Adrenal gland (tissue), 12 donors: ENCODE data around the gene EXOC3. TPM values are rescaled to one million over a fixed set of nuclear protein-coding genes. Genes with fewer than 3 reads are reported as not detected.

Experiments
- DNase-seq, 7 donors: peaks; one replicate each; pipeline ENCODE4 v3.0.0-alpha.2; 2019 to 2020
- H3K27ac ChIP-seq, 5 donors: fragments of 200-600 bp; sonication (generic) in 4 of 5; 1 replicate in 3 of 5; 2 replicates in 2 of 5; pipeline versions ENCODE4 v1.5.1 to v1.8.0; 2016 to 2020; ENCODE audit warnings: mild to moderate bottlenecking in 1 of 5
- H3K27me3 ChIP-seq: fragments of 200-600 bp; 2 replicates; pipeline ENCODE4 v1.8.0; 2021
- H3K36me3 ChIP-seq, 2 donors: fragments of 200-600 bp; replicated peaks in 1 of 2; 1 replicate in 1 of 2; 2 replicates in 1 of 2; pipeline versions ENCODE4 v1.5.1 to v1.8.0; 2018 to 2022
- H3K4me1 ChIP-seq, 2 donors: fragments of 200-600 bp; replicated peaks in 1 of 2; 1 replicate in 1 of 2; 2 replicates in 1 of 2; pipeline versions ENCODE4 v1.5.1 to v1.8.0; 2018 to 2021
- H3K4me3 ChIP-seq, 4 donors: fragments of 200-600 bp; sonication (generic) in 3 of 4; one replicate each; pipeline ENCODE4 v1.5.1; 2016 to 2018
- H3K9me3 ChIP-seq, 3 donors: fragments of 200-600 bp; sonication (generic) in 1 of 3; replicated peaks in 1 of 3; 1 replicate in 2 of 3; 2 replicates in 1 of 3; pipeline versions ENCODE4 v1.5.1 to v1.8.0; 2016 to 2021
- CTCF ChIP-seq, 6 experiments: fragments of 450-650 bp in 4 of 6; fragments of 200-600 bp in 2 of 6; sonication (generic) in 1 of 6; IDR thresholded peaks; 1 replicate in 5 of 6; 2 replicates in 1 of 6; pipeline versions ENCODE4 v1.5.1 to v1.8.0; 2016 to 2021; ENCODE audit warnings: antibody characterized with exemption in 6 of 6, mild to moderate bottlenecking in 2 of 6, moderate library complexity in 1 of 6
- POLR2A ChIP-seq, 2 donors: fragments of 450-650 bp; IDR thresholded peaks; one replicate each; pipeline ENCODE4 v1.6.1; 2017; ENCODE audit warnings: antibody characterized with exemption in 2 of 2, mild to moderate bottlenecking in 2 of 2, moderate library complexity in 1 of 2
- WGBS, 4 donors: extraction: QIAGEN DNeasy Blood & Tissue Kit in 2 of 4; methylation state at CpG; one replicate each; pipeline versions ENCODE4 v1.1.5 to v1.1.7; 2013 to 2017; 5-methylcytosine and 5-hydroxymethylcytosine counted together
- intact Hi-C, 2 donors: fragments of 100-400 bp; cut with DNase I; formaldehyde crosslinking; loops; one replicate each; pipeline versions ENCODE4 v1.14.1 to v1.15.0; 2022 to 2023
- polyA plus RNA-seq, 3 donors: library from polyadenylated mRNA; stranded (reverse); fragments of 200-250 nt in 2 of 3; fragments of 350-450 nt in 1 of 3; fragmentation: Illumina TruSeq in 1 of 3; extraction: RNeasy Lipid Tissue Mini Kit (QIAGEN cat#74804) in 1 of 3; gene quantifications; one replicate each; pipeline ENCODE4 v1.2.3, GENCODE V29; 2013 to 2014
- total RNA-seq, 9 donors: library from RNA; depleted of rRNA in 4 of 9; stranded (reverse); fragments of >200 nt in 4 of 9; fragments of 120-200 nt in 1 of 9; fragmentation: NEBNext Ultra II Directional in 1 of 9; extraction: Animal tissue kit (Norgen Biotek cat#: 25700) in 1 of 9; gene quantifications; one replicate each; pipeline versions ENCODE4 v1.1.0 to v1.2.4, GENCODE V29; 2013 to 2023
- donor health status: healthy with polysubstance abuse.
- donor health status: Bipolar disorder and iron deficiency.
- donor health status: DM: yes; HTN: yes; CAD: no.
- donor health status: DM: no; HTN: no; CAD: no.
- donor health status: DM: no; HTN: no; CAD: no.
- donor health status: DM: yes; HTN: yes; CAD: no.

Gene EXOC3
- total and polyA plus RNA-seq, 12 donors, result 24.7 to 66.4 (median 42.7) TPM

GRCh38 chr5:514673-515072 lies 71.7 kb downstream of the EXOC3 start:
- intact Hi-C loops, result no loop called here
- Histone ChIP-seq H3K9me3 (no peaks in the 10 kb centered on the region), H3K4me3 (no peak overlapping the region), H3K4me1 (no peaks in the 10 kb centered on the region), H3K27me3 (peaks cover 10% of the 10 kb centered on the region), H3K27ac (no peak overlapping the region), H3K36me3 (no peaks in the 10 kb centered on the region)
- 72 to 85% (median 77%) methylated on average over 6 to 8 of the region's 8 CpGs for WGBS, 4 donors
- TF ChIP-seq CTCF (IDR thresholded peaks at IDR 0.05), result no peak
- no peak for TF ChIP-seq POLR2A (IDR thresholded peaks at IDR 0.05)
- DNase-seq, result no peak

GRCh38 chr5:515273-515836 lies 72.4 kb downstream of the EXOC3 start:
- H3K9me3 ChIP-seq, result no peaks in the 10 kb centered on the region
- H3K4me3 ChIP-seq, result no peak overlapping the region
- no peaks in the 10 kb centered on the region for H3K36me3 ChIP-seq
- no peak for DNase-seq
- H3K4me1 ChIP-seq, result no peaks in the 10 kb centered on the region
- H3K27ac ChIP-seq, result no peak overlapping the region
- TF ChIP-seq CTCF (IDR thresholded peaks at IDR 0.05) (no peak), POLR2A (IDR thresholded peaks at IDR 0.05) (no peak)
- peaks cover 16% of the 10 kb centered on the region for H3K27me3 ChIP-seq
- intact Hi-C loops, result no loop called here
- WGBS, 4 donors, result 42 to 43% (median 42%) methylated on average over 8 to 11 of the region's 11 CpGs

GRCh38 chr5:516338-516925 lies 73.5 kb downstream of the EXOC3 start:
- no peak for TF ChIP-seq POLR2A (IDR thresholded peaks at IDR 0.05)
- TF ChIP-seq CTCF (IDR thresholded peaks at IDR 0.05), result no peak
- DNase-seq, result no peak
- intact Hi-C loops, result no loop called here
- no peaks in the 10 kb centered on the region for H3K4me1 ChIP-seq
- H3K27me3 ChIP-seq, result peaks cover 24% of the 10 kb centered on the region
- H3K4me3 ChIP-seq, result no peak overlapping the region
- H3K36me3 ChIP-seq, result no peaks in the 10 kb centered on the region
- 77 to 87% (median 83%) methylated on average over 4 to 10 of the region's 10 CpGs for WGBS, 4 donors
- H3K27ac ChIP-seq, result no peak overlapping the region
- H3K9me3 ChIP-seq, result no peaks in the 10 kb centered on the region

Other genes with a start within 250 kb of the EXOC3 start
- 1 to 10 TPM; 4.6 to 9.7 (median 6.8) TPM for gene CCDC127, start 225.0 kb upstream of the EXOC3 start, total RNA-seq
- 1 to 10 TPM; 3.0 to 6.1 (median 3.1) TPM for gene CCDC127, start 225.0 kb upstream of the EXOC3 start, polyA plus RNA-seq
- gene SDHA, start 224.9 kb upstream of the EXOC3 start, total RNA-seq, result 100 to 1,000 TPM; 167 to 296 (median 212) TPM
- gene SDHA, start 224.9 kb upstream of the EXOC3 start, polyA plus RNA-seq, result 100 to 1,000 TPM; 116 to 203 (median 182) TPM
- 100 to 1,000 TPM in 8 of 9 donors, 10 to 100 TPM in 1; 97.8 to 189 (median 115) TPM for gene PDCD6, start 171.5 kb upstream of the EXOC3 start, total RNA-seq
- gene PDCD6, start 171.5 kb upstream of the EXOC3 start, polyA plus RNA-seq, result 100 to 1,000 TPM; 110 to 167 (median 130) TPM
- 1 to 10 TPM in 5 of 9 donors, under 1 TPM in 4; 0.17 to 3.6 (median 1.0) TPM for gene AHRR, start 121.5 kb upstream of the EXOC3 start, total RNA-seq
- gene AHRR, start 121.5 kb upstream of the EXOC3 start, polyA plus RNA-seq, result 1 to 10 TPM in 1 of 3 donors, under 1 TPM in 2; 0.55 to 1.6 (median 0.88) TPM
- 1 to 10 TPM in 8 of 9 donors, under 1 TPM in 1; 0.83 to 5.5 (median 2.4) TPM for gene SLC9A3, start 81.3 kb downstream of the EXOC3 start, total RNA-seq
- gene SLC9A3, start 81.3 kb downstream of the EXOC3 start, polyA plus RNA-seq, result under 1 TPM; 0.88 to 0.94 (median 0.90) TPM
- gene CEP72, start 169.2 kb downstream of the EXOC3 start, total RNA-seq, result 1 to 10 TPM in 8 of 9 donors, under 1 TPM in 1; 0.36 to 7.8 (median 2.7) TPM
- 1 to 10 TPM in 2 of 3 donors, under 1 TPM in 1; 0.88 to 5.9 (median 2.1) TPM for gene CEP72, start 169.2 kb downstream of the EXOC3 start, polyA plus RNA-seq